GM12892 (cell line): ENCODE measurements around the gene CAPZA2.

Experiments
- POLR2AphosphoS5 ChIP-seq: IDR thresholded peaks from 2 replicates; pipeline ENCODE4 v1.6.1; 2011; ENCODE audit warnings: low read depth, low read length, control low read depth
- TAF1 ChIP-seq: IDR thresholded peaks from 2 replicates; pipeline ENCODE4 v1.6.1; 2011; ENCODE audit warnings: low read depth, mild to moderate bottlenecking, control low read depth, low read length, borderline replicate concordance

DNA sequence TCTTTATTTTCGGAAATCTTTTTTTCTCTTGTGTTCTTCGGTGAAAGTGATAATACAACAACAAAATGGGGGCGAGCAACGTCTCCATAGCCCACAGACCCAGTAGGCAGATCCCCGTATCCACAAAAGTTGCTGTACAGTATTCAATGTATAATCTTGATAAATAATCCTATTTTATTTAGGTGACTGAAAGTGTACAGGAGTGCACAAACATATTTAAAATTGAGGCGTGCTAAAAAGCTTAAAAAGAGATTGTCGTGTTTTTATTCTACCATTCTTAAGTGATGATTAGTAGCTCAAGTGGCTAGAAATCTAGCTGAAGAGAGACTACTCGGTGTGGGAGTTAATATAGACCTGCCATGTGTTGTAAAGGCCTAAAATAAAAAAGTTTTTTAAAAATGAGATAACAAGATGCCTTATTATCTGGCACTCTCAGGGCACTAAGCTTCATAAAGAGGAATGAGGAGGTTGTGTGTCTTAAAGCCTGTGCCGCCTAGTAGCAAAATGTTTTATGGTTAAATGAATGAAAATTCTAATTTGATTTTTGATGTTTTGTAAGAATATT, 1.6 kb downstream of the CAPZA2 start:
- TF ChIP-seq TAF1 = no peak
- TF ChIP-seq POLR2AphosphoS5 = no peak
